Panc1 (cell line): ENCODE data around the gene ATP1A1. TPM values are rescaled to one million over a fixed set of nuclear protein-coding genes. Genes with fewer than 3 reads are reported as not detected.

Experiments
- ATAC-seq: fragments of 200-7000 bp; cut with Tn5 transposase; 2 replicates; pipeline ENCODE4 v1.9.1; 2020; ENCODE audit warnings: mild to moderate bottlenecking, moderate library complexity
- BruUV-seq: library from RNA; stranded (reverse); fragments of 400-500 nt; replicated peaks from 2 replicates; lab custom pipeline; 2021; lab: Mats Ljungman, UMichigan
- CTCF ChIA-PET: fragments of 300-600 bp; sonication (Branson Sonifier 250); formaldehyde crosslinking; loops from one replicate; lab custom pipeline; 2022; ENCODE audit warnings: antibody characterized with exemption; lab: Charles Lee
- POLR2A ChIA-PET: fragments of 300-600 bp; sonication (Branson Sonifier 250); formaldehyde crosslinking; loops from one replicate; lab custom pipeline; 2022; ENCODE audit warnings: antibody characterized with exemption; lab: Charles Lee
- DNase-seq: peaks from one replicate; pipeline ENCODE4 v3.0.0-alpha.2; 2010; ENCODE audit warnings: low read depth, low spot score
- H3K27ac ChIP-seq: 2 replicates; pipeline ENCODE4 v1.5.1; 2011; ENCODE audit warnings: mild to moderate bottlenecking, low read length, inconsistent platforms
- H3K27me3 ChIP-seq: fragments of 200-500 bp; sonication (Bioruptor generic); 2 replicates; pipeline ENCODE4 v1.6.0; 2014; ENCODE audit warnings: low read length, inconsistent platforms; ENCODE audit not compliant: control insufficient read depth, insufficient read depth
- H3K36me3 ChIP-seq: fragments of 200-500 bp; sonication (Bioruptor generic); 2 replicates; pipeline ENCODE4 v1.5.1; 2014; ENCODE audit warnings: inconsistent platforms, mild to moderate bottlenecking, low read length, moderate library complexity; ENCODE audit not compliant: control insufficient read depth, insufficient read depth
- H3K4me1 ChIP-seq: 2 replicates; pipeline ENCODE4 v1.5.1; 2011; ENCODE audit warnings: inconsistent platforms, mild to moderate bottlenecking, low read length, moderate library complexity; ENCODE audit not compliant: control insufficient read depth, insufficient read depth
- H3K4me3 ChIP-seq, 2 experiments: 2 replicates each; pipeline ENCODE4 v1.5.1; 2011 to 2012; ENCODE audit warnings: low read depth in 2 of 2, low read length in 2 of 2, mild to moderate bottlenecking in 2 of 2, inconsistent platforms in 1 of 2, moderate library complexity in 1 of 2
- H3K9me3 ChIP-seq: fragments of 200-500 bp; sonication (Bioruptor generic); 2 replicates; pipeline ENCODE4 v1.5.1; 2014; ENCODE audit warnings: low read depth, mild to moderate bottlenecking, inconsistent platforms, low read length, moderate library complexity; ENCODE audit not compliant: control insufficient read depth, insufficient read depth
- POLR2AphosphoS5 ChIP-seq: IDR thresholded peaks from 2 replicates; pipeline ENCODE4 v1.6.1; 2012; ENCODE audit warnings: mild to moderate bottlenecking, low read depth, low read length, moderate library complexity
- SIN3A ChIP-seq: IDR thresholded peaks from 2 replicates; pipeline ENCODE4 v1.6.1; 2012; ENCODE audit warnings: low read depth, mild to moderate bottlenecking, low read length, moderate library complexity, borderline replicate concordance; ENCODE audit not compliant: insufficient read depth
- TCF7L2 ChIP-seq: IDR thresholded peaks from 2 replicates; pipeline ENCODE4 v1.6.1; 2011; ENCODE audit warnings: mild to moderate bottlenecking, low read depth, low read length, inconsistent platforms
- in situ Hi-C: cut with HindIII; loops from 2 replicates; pipeline ENCODE4 v1.10.0; 2016; ENCODE audit warnings: low sequenced_read_pairs, low pct_unique_long_range_greater_than_20kb
- intact Hi-C: fragments of 100-400 bp; cut with micrococcal nuclease; formaldehyde crosslinking; loops from one replicate; pipeline ENCODE4 v1.10.0; 2022; ENCODE audit not compliant: unreplicated experiment
- total RNA-seq: library from RNA; stranded (reverse); gene quantifications from one replicate; pipeline ENCODE4 v1.2.1, GENCODE V29; 2021; ENCODE audit not compliant: unreplicated experiment
- TF ChIP-seq, protein P1 (sequence below): fragments of 450-650 bp; IDR thresholded peaks from 2 replicates; pipeline ENCODE4 v1.5.1; 2017; ENCODE audit warnings: mild to moderate bottlenecking
- TF ChIP-seq, protein P2 (sequence below), 2 experiments: IDR thresholded peaks; 2 replicates each; pipeline ENCODE4 v1.6.1; 2011 to 2012; ENCODE audit warnings: low read depth in 2 of 2, control low read depth in 1 of 2, low read length in 1 of 2, mild to moderate bottlenecking in 1 of 2, moderate library complexity in 1 of 2; ENCODE audit not compliant: insufficient read depth in 1 of 2

The ATP1A1 gene
- total RNA-seq, 1 experiment from 2014 or later, result 131 TPM

DNA sequence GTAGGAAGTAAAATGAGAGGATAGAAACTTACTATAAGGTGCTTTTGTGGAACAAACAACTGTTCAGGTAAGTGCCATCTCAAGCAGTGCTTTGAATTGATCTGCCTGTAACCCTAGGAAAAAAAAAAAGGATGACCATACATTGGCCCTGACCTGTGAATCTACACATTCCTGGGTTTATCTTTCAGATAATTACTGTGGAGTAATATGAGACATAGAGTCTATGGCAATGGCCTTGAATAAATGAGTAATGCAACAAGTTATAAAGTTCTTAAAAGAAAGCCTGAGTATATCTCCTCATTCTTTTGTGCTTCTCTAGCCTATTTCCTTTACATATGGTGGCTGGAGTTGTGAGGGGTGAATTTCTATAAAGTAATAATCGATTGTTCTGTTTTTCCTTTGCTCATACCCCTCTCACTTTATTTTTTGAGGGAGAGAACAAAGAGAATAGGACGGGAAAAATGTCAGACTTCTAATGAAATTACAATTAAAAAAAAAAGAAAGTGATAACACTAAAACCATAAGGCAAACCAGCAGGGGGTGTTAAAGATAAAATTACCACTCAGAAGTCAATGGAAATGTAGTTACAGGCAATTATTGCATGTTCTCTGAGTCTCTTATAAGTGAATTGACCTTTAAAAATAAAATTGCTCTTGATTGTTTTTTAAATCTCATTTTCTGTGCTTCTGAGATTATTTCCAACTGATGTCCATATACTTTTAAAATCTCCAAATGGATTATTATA is 12.4 kb upstream of the ATP1A1 start:
- H3K4me3 ChIP-seq, result no peak overlapping the region
- intact Hi-C loops, result no loop called here
- H3K4me1 ChIP-seq, result no peaks in the 10 kb centered on the region
- no peak overlapping the region for H3K27ac ChIP-seq
- no TSS peak for BruUV-seq
- ChIA-PET CTCF (no interaction called here), POLR2A (interaction anchor here (0.7 kb wide), 1 partner anchor 57 kb away, joined by 4 read pairs; no protein-coding TSS in a partner anchor)
- in situ Hi-C loops, result no loop called here
- no peaks in the 10 kb centered on the region for H3K27me3 ChIP-seq
- ATAC-seq (no peak), DNase-seq (no peak)
- H3K36me3 ChIP-seq, result no peaks in the 10 kb centered on the region
- TF ChIP-seq TCF7L2 (no peak), POLR2AphosphoS5 (no peak), SIN3A (no peak)
- TF ChIP-seq, protein P1, sequence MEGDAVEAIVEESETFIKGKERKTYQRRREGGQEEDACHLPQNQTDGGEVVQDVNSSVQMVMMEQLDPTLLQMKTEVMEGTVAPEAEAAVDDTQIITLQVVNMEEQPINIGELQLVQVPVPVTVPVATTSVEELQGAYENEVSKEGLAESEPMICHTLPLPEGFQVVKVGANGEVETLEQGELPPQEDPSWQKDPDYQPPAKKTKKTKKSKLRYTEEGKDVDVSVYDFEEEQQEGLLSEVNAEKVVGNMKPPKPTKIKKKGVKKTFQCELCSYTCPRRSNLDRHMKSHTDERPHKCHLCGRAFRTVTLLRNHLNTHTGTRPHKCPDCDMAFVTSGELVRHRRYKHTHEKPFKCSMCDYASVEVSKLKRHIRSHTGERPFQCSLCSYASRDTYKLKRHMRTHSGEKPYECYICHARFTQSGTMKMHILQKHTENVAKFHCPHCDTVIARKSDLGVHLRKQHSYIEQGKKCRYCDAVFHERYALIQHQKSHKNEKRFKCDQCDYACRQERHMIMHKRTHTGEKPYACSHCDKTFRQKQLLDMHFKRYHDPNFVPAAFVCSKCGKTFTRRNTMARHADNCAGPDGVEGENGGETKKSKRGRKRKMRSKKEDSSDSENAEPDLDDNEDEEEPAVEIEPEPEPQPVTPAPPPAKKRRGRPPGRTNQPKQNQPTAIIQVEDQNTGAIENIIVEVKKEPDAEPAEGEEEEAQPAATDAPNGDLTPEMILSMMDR, result peak; percentile 12; the same call in 1 of the 2 replicates
- no peaks in the 10 kb centered on the region for H3K9me3 ChIP-seq

DNA sequence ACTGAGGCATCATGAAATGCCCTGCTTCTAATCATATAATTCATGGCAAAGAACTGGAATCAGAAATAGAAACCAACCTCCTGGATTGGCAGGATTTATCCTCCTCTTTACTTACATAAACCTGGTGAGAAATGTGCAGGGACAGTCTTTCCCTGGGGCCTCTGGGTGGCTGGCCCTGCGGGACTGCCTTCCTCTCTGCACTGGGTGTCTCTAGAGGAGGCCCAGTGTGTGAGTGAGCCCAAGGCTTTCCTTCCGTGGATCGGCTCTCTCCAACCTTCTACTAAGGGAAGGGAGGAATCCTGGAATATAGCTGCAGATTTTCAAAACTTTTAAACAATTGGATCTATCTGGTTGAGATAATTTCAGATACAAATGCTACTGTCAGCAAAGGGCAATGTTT is 11.4 kb upstream of the ATP1A1 start:
- no peaks in the 10 kb centered on the region for H3K27me3 ChIP-seq
- TF ChIP-seq, protein P2, sequence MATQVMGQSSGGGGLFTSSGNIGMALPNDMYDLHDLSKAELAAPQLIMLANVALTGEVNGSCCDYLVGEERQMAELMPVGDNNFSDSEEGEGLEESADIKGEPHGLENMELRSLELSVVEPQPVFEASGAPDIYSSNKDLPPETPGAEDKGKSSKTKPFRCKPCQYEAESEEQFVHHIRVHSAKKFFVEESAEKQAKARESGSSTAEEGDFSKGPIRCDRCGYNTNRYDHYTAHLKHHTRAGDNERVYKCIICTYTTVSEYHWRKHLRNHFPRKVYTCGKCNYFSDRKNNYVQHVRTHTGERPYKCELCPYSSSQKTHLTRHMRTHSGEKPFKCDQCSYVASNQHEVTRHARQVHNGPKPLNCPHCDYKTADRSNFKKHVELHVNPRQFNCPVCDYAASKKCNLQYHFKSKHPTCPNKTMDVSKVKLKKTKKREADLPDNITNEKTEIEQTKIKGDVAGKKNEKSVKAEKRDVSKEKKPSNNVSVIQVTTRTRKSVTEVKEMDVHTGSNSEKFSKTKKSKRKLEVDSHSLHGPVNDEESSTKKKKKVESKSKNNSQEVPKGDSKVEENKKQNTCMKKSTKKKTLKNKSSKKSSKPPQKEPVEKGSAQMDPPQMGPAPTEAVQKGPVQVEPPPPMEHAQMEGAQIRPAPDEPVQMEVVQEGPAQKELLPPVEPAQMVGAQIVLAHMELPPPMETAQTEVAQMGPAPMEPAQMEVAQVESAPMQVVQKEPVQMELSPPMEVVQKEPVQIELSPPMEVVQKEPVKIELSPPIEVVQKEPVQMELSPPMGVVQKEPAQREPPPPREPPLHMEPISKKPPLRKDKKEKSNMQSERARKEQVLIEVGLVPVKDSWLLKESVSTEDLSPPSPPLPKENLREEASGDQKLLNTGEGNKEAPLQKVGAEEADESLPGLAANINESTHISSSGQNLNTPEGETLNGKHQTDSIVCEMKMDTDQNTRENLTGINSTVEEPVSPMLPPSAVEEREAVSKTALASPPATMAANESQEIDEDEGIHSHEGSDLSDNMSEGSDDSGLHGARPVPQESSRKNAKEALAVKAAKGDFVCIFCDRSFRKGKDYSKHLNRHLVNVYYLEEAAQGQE (IDR thresholded peaks at IDR 0.05; ENCODE audit: insufficient read depth in 1 of 2, low read depth in 2 of 2, low read length in 1 of 2), result no peak
- TF ChIP-seq SIN3A (no peak), TCF7L2 (no peak), POLR2AphosphoS5 (no peak)
- TF ChIP-seq, protein P1, result no peak
- H3K4me1 ChIP-seq, result no peaks in the 10 kb centered on the region
- no peaks in the 10 kb centered on the region for H3K36me3 ChIP-seq
- no TSS peak for BruUV-seq
- ChIA-PET CTCF (no interaction called here), POLR2A (no interaction called here)
- ATAC-seq (no peak), DNase-seq (no peak)
- H3K4me3 ChIP-seq, result no peak overlapping the region
- in situ Hi-C loops, result no loop called here
- H3K9me3 ChIP-seq, result no peaks in the 10 kb centered on the region
- H3K27ac ChIP-seq, result no peak overlapping the region
- intact Hi-C loops, result no loop called here
